Activated naive CD4-positive, alpha-beta T cell treated with anti-CD3 and anti-CD28 coated beads, Interleukin-2, amount 50 U/mL, for 72 hours (primary cell): ENCODE results near the gene ACSS1. TPM values are rescaled to one million over a fixed set of nuclear protein-coding genes. Genes with fewer than 3 reads are reported as not detected.

Experiments used
- ATAC-seq, 2 donors: fragments of 150-1000 bp; cut with Tn5 transposase; 2 replicates each; pipeline ENCODE4 v1.10.0; 2021; ENCODE audit warnings: mild to moderate bottlenecking in 2 of 2, moderate library complexity in 2 of 2
- DNase-seq, 2 donors: peaks; one replicate each; pipeline ENCODE4 v3.0.0; 2021 to 2022; ENCODE audit warnings: low spot score in 2 of 2
- H3K27ac Mint-ChIP-seq, 2 donors: one replicate each; pipeline ENCODE4 v1.8.0; 2022; ENCODE audit warnings: mild to moderate bottlenecking in 2 of 2, mixed read lengths in 2 of 2
- H3K36me3 Mint-ChIP-seq, 2 donors: one replicate each; pipeline ENCODE4 v1.8.0; 2022; ENCODE audit warnings: mixed read lengths in 2 of 2
- H3K9me3 Mint-ChIP-seq, 2 donors: one replicate each; pipeline ENCODE4 v1.8.0; 2022; ENCODE audit warnings: mixed read lengths in 2 of 2
- total RNA-seq, 2 donors: library from RNA; stranded (reverse); gene quantifications; one replicate each; pipeline ENCODE4 v1.2.3, GENCODE V29; 2022

ACSS1 gene
- total RNA-seq, 2 donors from 2014 or later, result 5.5 to 11.3 TPM

- ATAC-seq, result no peak
- no peaks in the 10 kb centered on the region for H3K36me3 Mint-ChIP-seq
- no peaks in the 10 kb centered on the region for H3K9me3 Mint-ChIP-seq
- peak overlapping the region in 1 of 2 donors; percentile 86 for H3K27ac Mint-ChIP-seq
- no peak for DNase-seq
These were observed 13.7 kb downstream of the ACSS1 start for GRCh38 chr20:25044261-25044560.

GRCh38 chr20:25043499-25044260 is 14.3 kb downstream of the ACSS1 start:
- no peak for ATAC-seq
- H3K27ac Mint-ChIP-seq, result peak overlapping the region; percentile 86 to 96

GRCh38 chr20:25042531-25043498 is 15.1 kb downstream of the ACSS1 start:
- H3K9me3 Mint-ChIP-seq, result no peaks in the 10 kb centered on the region
- no peaks in the 10 kb centered on the region for H3K36me3 Mint-ChIP-seq
- ATAC-seq (peak; percentile 69 to 85), DNase-seq (peak in 1 of 2 donors; percentile 11)
- H3K27ac Mint-ChIP-seq, result peak overlapping the region; percentile 86 to 96

More at GRCh38 chr20:25043499-25044260, 14.3 kb downstream of the ACSS1 start:
- Mint-ChIP-seq H3K9me3 (no peaks in the 10 kb centered on the region), H3K36me3 (no peaks in the 10 kb centered on the region)
- DNase-seq, result no peak

GRCh38 chr20:25041813-25042530 is 16.0 kb downstream of the ACSS1 start:
- H3K27ac Mint-ChIP-seq, result peak overlapping the region in 1 of 2 donors; percentile 86
- no peaks in the 10 kb centered on the region for H3K9me3 Mint-ChIP-seq
- no peaks in the 10 kb centered on the region for H3K36me3 Mint-ChIP-seq
- ATAC-seq, result no peak
- DNase-seq, result no peak

GRCh38 chr20:25040438-25040831 is 17.5 kb downstream of the ACSS1 start:
- DNase-seq (no peak), ATAC-seq (no peak)
- Mint-ChIP-seq H3K9me3 (no peaks in the 10 kb centered on the region), H3K36me3 (no peaks in the 10 kb centered on the region), H3K27ac (peak overlapping the region in 1 of 2 donors; percentile 60)

- peak overlapping the region in 1 of 2 donors; percentile 60 for H3K27ac Mint-ChIP-seq
- ATAC-seq (no peak), DNase-seq (no peak)
- no peaks in the 10 kb centered on the region for H3K9me3 Mint-ChIP-seq
- no peaks in the 10 kb centered on the region for H3K36me3 Mint-ChIP-seq
These were observed 18.1 kb downstream of the ACSS1 start for GRCh38 chr20:25039697-25040437.

GRCh38 chr20:25038591-25039015 is 19.3 kb downstream of the ACSS1 start:
- Mint-ChIP-seq H3K27ac (peak overlapping the region in 1 of 2 donors; percentile 79), H3K36me3 (no peaks in the 10 kb centered on the region), H3K9me3 (no peaks in the 10 kb centered on the region)
- no peak for ATAC-seq
- no peak for DNase-seq

- Mint-ChIP-seq H3K36me3 (no peaks in the 10 kb centered on the region), H3K27ac (peak overlapping the region; percentile 29 to 79), H3K9me3 (no peaks in the 10 kb centered on the region)
- DNase-seq (no peak), ATAC-seq (peak in 1 of 2 donors; percentile 13)
These were observed 19.9 kb downstream of the ACSS1 start for GRCh38 chr20:25038103-25038410.

- H3K9me3 Mint-ChIP-seq, result no peaks in the 10 kb centered on the region
- ATAC-seq, result peak; percentile 41 to 47
- peak overlapping the region; percentile 60 to 79 for H3K27ac Mint-ChIP-seq
- no peak for DNase-seq
- no peaks in the 10 kb centered on the region for H3K36me3 Mint-ChIP-seq
These were observed 20.4 kb downstream of the ACSS1 start for GRCh38 chr20:25037288-25038102.

- Mint-ChIP-seq H3K27ac (peak overlapping the region; percentile 35 to 79), H3K9me3 (no peaks in the 10 kb centered on the region), H3K36me3 (no peaks in the 10 kb centered on the region)
- DNase-seq, result no peak
- ATAC-seq, result no peak
These were observed 21.5 kb downstream of the ACSS1 start for GRCh38 chr20:25036331-25036936.

GRCh38 chr20:25035921-25036320 is 22.0 kb downstream of the ACSS1 start:
- H3K36me3 Mint-ChIP-seq, result no peaks in the 10 kb centered on the region
- no peaks in the 10 kb centered on the region for H3K9me3 Mint-ChIP-seq
- ATAC-seq (peak; percentile 75 to 76), DNase-seq (no peak)
- H3K27ac Mint-ChIP-seq, result peak overlapping the region; percentile 35 to 55

- no peaks in the 10 kb centered on the region for H3K36me3 Mint-ChIP-seq
- no peak overlapping the region for H3K27ac Mint-ChIP-seq
- ATAC-seq, result no peak
- H3K9me3 Mint-ChIP-seq, result no peaks in the 10 kb centered on the region
- DNase-seq, result no peak
These were observed 24.0 kb downstream of the ACSS1 start for GRCh38 chr20:25033924-25034300.

- ATAC-seq (no peak), DNase-seq (no peak)
- no peak overlapping the region for H3K27ac Mint-ChIP-seq
- no peaks in the 10 kb centered on the region for H3K9me3 Mint-ChIP-seq
- no peaks in the 10 kb centered on the region for H3K36me3 Mint-ChIP-seq
These were observed 24.5 kb downstream of the ACSS1 start for GRCh38 chr20:25033265-25033923.

GRCh38 chr20:25032478-25033264 is 25.3 kb downstream of the ACSS1 start:
- H3K27ac Mint-ChIP-seq, result no peak overlapping the region
- H3K9me3 Mint-ChIP-seq, result no peaks in the 10 kb centered on the region
- DNase-seq (no peak), ATAC-seq (no peak)
- H3K36me3 Mint-ChIP-seq, result no peaks in the 10 kb centered on the region
